Activated effector memory CD4-positive, alpha-beta T cell treated with Interleukin-2 at 50 U/mL for 16 hours (primary cell): Measurements from ENCODE around the gene IFRD2.
"Not testable (repeated sequence)": the region's sequence is repeated elsewhere in the genome, so short reads cannot be mapped to it uniquely, and the experiment has no call there.

Experiments used
- DNase-seq: peaks from one replicate; pipeline ENCODE4 v3.0.0-alpha.2; 2020

The IFRD2 gene

GRCh38 chr3:50279255-50280016 is 12.8 kb downstream of the IFRD2 start:
- DNase-seq: no peak

GRCh38 chr3:50278880-50279224 is 13.4 kb downstream of the IFRD2 start, which contains the start of gene LSMEM2:
LSMEM2 (plus strand) TSS chr3:50279087; CDS start chr3:50279114, 27 bp downstream.
- no peak for DNase-seq

GRCh38 chr3:50278123-50278879 is 13.9 kb downstream of the IFRD2 start:
- DNase-seq: no peak

GRCh38 chr3:50276762-50277101 is 15.5 kb downstream of the IFRD2 start:
- DNase-seq: no peak

- no peak for DNase-seq
These were observed 16.1 kb downstream of the IFRD2 start for GRCh38 chr3:50275996-50276761.

GRCh38 chr3:50275141-50275995 is 16.9 kb downstream of the IFRD2 start:
- no peak for DNase-seq

GRCh38 chr3:50274371-50275104 is 17.7 kb downstream of the IFRD2 start:
- DNase-seq: peak; percentile 54

GRCh38 chr3:50273689-50274065 is 18.6 kb downstream of the IFRD2 start:
- DNase-seq: no peak

- peak; percentile 73 for DNase-seq
These were observed 19.1 kb downstream of the IFRD2 start for GRCh38 chr3:50272911-50273688.

- DNase-seq: not testable (repeated sequence)
These were observed 19.7 kb downstream of the IFRD2 start for GRCh38 chr3:50272538-50272910.

- DNase-seq: no peak
These were observed 20.8 kb downstream of the IFRD2 start for GRCh38 chr3:50271314-50271936.

GRCh38 chr3:50270422-50271224 is 21.6 kb downstream of the IFRD2 start:
- no peak for DNase-seq

- DNase-seq: no peak
These were observed 22.2 kb downstream of the IFRD2 start for GRCh38 chr3:50269977-50270413.

- DNase-seq: no peak
These were observed 22.8 kb downstream of the IFRD2 start for GRCh38 chr3:50269460-50269859.

GRCh38 chr3:50268703-50269451 is 23.4 kb downstream of the IFRD2 start, which contains the start of gene SEMA3B:
SEMA3B (plus strand) TSS chr3:50269147; CDS start chr3:50269241, 94 bp downstream.
- no peak for DNase-seq

GRCh38 chr3:50268276-50268675 is 24.0 kb downstream of the IFRD2 start:
- DNase-seq: no peak

- no peak for DNase-seq
These were observed 24.8 kb downstream of the IFRD2 start for GRCh38 chr3:50267280-50267913.

- DNase-seq: no peak
These were observed 25.4 kb downstream of the IFRD2 start for GRCh38 chr3:50266836-50267235.
